Lower leg skin (tissue), 4 donors: Measurements from ENCODE around the gene EPHB4. TPM values are rescaled to one million over a fixed set of nuclear protein-coding genes. Genes with fewer than 3 reads are reported as not detected.
A peak's percentile ranks its signal among the peaks of the same experiment; 100 is the strongest.

Source experiments
- DNase-seq, 2 donors: peaks; one replicate each; pipeline ENCODE4 v3.0.0-alpha.2; 2019; ENCODE audit warnings: low spot score in 2 of 2
- H3K4me3 ChIP-seq: fragments of 200-600 bp; sonication (generic); 2 replicates; pipeline ENCODE4 v1.5.1; 2017; ENCODE audit warnings: mild to moderate bottlenecking, low read depth; ENCODE audit not compliant: poor library complexity, severe bottlenecking
- CTCF ChIP-seq, 3 donors: fragments of 450-650 bp; IDR thresholded peaks; one replicate each; pipeline ENCODE4 v1.5.1; 2016; ENCODE audit warnings: antibody characterized with exemption in 3 of 3, mild to moderate bottlenecking in 3 of 3, moderate library complexity in 2 of 3
- POLR2A ChIP-seq, 2 donors: fragments of 450-650 bp; IDR thresholded peaks; one replicate each; pipeline ENCODE4 v1.6.1; 2016 to 2017; ENCODE audit warnings: antibody characterized with exemption in 2 of 2, mild to moderate bottlenecking in 1 of 2, moderate library complexity in 1 of 2
- WGBS, 2 donors: methylation state at CpG; one replicate each; pipeline ENCODE4 v1.1.5; 2018; 5-methylcytosine and 5-hydroxymethylcytosine counted together
- intact Hi-C: fragments of 100-400 bp; cut with DNase I; formaldehyde crosslinking; loops from one replicate; pipeline ENCODE4 v1.15.0; 2023; ENCODE audit warnings: low total_unique reads
- total RNA-seq, 4 donors: library from RNA; depleted of rRNA; stranded (reverse); fragments of >200 nt; gene quantifications; one replicate each; pipeline ENCODE4 v1.1.0, GENCODE V29; 2016

Gene EPHB4
- 10 to 100 TPM; 51.1 to 72.2 (median 60.9) TPM for total RNA-seq

GRCh38 chr7:100827330-100828226 is at the start of gene EPHB4:
Gene EPHB4 (minus strand): TSS chr7:100827523. CDS start chr7:100827030, 493 bp downstream.
- H3K4me3 ChIP-seq = peak within 1 kb of the TSS; percentile 59
- TF ChIP-seq POLR2A (IDR thresholded peaks at IDR 0.05) (no peak), CTCF (IDR thresholded peaks at IDR 0.05) (no peak)
- intact Hi-C loops = no loop called here
- peak; percentile 58 to 95 for DNase-seq
- WGBS, 2 donors = 1% methylated on average over 45 to 46 of the region's 80 CpGs

- WGBS, 2 donors = 0% methylated on average over 29 to 32 of the region's 39 CpGs
- H3K4me3 ChIP-seq = peak overlapping the region; percentile 96
These were observed 48.0 kb upstream of the EPHB4 start for GRCh38 chr7:100875356-100875751.

GRCh38 chr7:100874577-100875355 is 47.4 kb upstream of the EPHB4 start, which contains the start of gene SRRT:
Gene SRRT (plus strand): TSS chr7:100875103. CDS start chr7:100875591, 488 bp downstream.
- TF ChIP-seq CTCF (IDR thresholded peaks at IDR 0.05) = peak in 1 of 3 donors; percentile 55
- TF ChIP-seq POLR2A (IDR thresholded peaks at IDR 0.05) = peak in 1 of 2 donors; percentile 60
- H3K4me3 ChIP-seq = peak within 1 kb of the TSS; percentile 96
- peak; percentile 99 to 100 for DNase-seq
- WGBS, 2 donors = 1 to 2% methylated on average over 57 to 74 of the region's 79 CpGs
- intact Hi-C loops = no loop called here

More at GRCh38 chr7:100875356-100875751, 48.0 kb upstream of the EPHB4 start:
- TF ChIP-seq CTCF (IDR thresholded peaks at IDR 0.05) (no peak), POLR2A (IDR thresholded peaks at IDR 0.05) (no peak)
- intact Hi-C loops = no loop called here
- DNase-seq = no peak

- TF ChIP-seq POLR2A (IDR thresholded peaks at IDR 0.05) (no peak), CTCF (IDR thresholded peaks at IDR 0.05) (no peak)
- 36 to 63% methylated on average over 8 of the region's 8 CpGs for WGBS, 2 donors
- DNase-seq = no peak
- intact Hi-C loops = no loop called here
- H3K4me3 ChIP-seq = peak overlapping the region; percentile 37
These were observed 46.9 kb upstream of the EPHB4 start for GRCh38 chr7:100874300-100874576.

GRCh38 chr7:100873599-100874299 is 46.4 kb upstream of the EPHB4 start:
- 83 to 87% methylated on average over 10 of the region's 10 CpGs for WGBS, 2 donors
- intact Hi-C loops = no loop called here
- DNase-seq = no peak
- TF ChIP-seq CTCF (IDR thresholded peaks at IDR 0.05) (no peak), POLR2A (IDR thresholded peaks at IDR 0.05) (no peak)
- H3K4me3 ChIP-seq = no peak overlapping the region
